Activated CD4-positive, alpha-beta T cell treated with anti-CD3 and anti-CD28 coated beads, Interleukin-2, Interleukin-4, amounts not matched to agents 100 ng/mL and 50 ng/mL, durations not matched to agents 16 hours and 8 hours (primary cell): Measurements from ENCODE around the gene RUNX2.
A peak's percentile ranks its signal among the peaks of the same experiment; 100 is the strongest.

Experiments used
- DNase-seq: peaks from one replicate; pipeline ENCODE4 v3.0.0-alpha.2; 2020; ENCODE audit warnings: low spot score

Gene RUNX2

GRCh38 chr6:45415788-45416518 lies 87.8 kb downstream of the RUNX2 start:
- no peak for DNase-seq

DNA sequence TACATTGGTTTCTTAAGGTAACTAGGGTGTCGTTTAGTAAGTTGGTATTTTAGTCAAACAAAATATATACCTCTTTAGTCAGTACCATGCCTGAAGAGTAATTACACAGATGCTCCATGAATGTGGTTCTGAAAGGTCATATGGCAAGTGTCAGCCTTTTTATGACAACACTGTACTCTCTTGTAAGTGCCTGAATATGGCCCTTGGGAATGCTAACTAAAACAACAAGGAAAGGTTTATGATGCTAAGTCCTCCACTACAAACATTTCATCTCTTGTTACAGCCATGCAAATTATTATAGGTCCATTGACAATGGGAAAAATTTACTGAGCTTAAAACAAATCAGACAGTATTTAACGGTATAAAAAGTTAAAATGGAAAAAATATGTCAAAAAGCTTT lies 88.6 kb downstream of the RUNX2 start:
- DNase-seq: no peak

DNA sequence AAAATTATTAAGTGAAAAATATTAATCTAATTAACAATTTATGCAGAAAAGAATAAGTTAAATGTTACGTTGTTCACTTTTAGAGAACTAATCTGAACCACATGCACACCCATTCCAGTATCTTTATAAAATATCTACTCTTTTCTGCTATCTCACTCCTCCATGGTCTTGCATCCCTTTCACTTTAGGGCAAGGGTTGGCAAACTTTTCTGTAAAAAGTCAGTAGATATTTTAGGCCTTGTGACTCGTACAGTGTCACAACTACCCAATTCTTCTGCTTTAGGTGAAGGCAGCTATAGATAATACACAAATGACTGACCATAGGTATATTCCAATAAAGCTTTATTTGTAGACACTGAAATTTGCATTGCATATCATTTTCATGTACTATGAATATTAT lies 89.3 kb downstream of the RUNX2 start:
- no peak for DNase-seq

DNA sequence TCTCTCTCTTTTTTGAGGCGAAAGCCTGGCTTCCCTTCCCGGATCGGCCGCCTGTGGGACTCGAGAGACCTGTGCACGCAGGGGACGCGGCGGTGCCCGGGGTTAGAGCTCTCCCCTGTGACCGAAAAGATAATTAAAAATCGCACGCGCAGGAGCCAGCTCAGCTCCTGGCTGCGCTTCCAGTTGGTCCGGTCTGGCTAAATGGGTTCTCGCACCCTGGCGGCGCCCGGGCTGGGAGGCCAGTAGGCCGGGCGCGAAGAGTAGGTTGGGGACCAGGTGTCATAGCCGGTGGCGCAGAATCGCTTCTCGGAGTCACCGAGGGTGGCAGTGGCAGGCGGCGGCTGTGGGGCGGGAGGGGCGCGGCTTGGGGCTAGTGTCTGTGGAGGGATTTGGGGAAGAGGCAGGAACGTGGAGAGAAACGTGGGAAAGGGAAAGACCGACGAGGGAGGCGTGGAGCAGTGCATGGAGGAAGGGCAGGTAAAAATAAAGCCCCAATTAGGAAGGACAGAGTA lies 91.5 kb downstream of the RUNX2 start:
- peak; percentile 68 for DNase-seq

- DNase-seq: peak; percentile 72
Measured at GRCh38 chr6:45420083-45420908, 92.2 kb downstream of the RUNX2 start.

DNA sequence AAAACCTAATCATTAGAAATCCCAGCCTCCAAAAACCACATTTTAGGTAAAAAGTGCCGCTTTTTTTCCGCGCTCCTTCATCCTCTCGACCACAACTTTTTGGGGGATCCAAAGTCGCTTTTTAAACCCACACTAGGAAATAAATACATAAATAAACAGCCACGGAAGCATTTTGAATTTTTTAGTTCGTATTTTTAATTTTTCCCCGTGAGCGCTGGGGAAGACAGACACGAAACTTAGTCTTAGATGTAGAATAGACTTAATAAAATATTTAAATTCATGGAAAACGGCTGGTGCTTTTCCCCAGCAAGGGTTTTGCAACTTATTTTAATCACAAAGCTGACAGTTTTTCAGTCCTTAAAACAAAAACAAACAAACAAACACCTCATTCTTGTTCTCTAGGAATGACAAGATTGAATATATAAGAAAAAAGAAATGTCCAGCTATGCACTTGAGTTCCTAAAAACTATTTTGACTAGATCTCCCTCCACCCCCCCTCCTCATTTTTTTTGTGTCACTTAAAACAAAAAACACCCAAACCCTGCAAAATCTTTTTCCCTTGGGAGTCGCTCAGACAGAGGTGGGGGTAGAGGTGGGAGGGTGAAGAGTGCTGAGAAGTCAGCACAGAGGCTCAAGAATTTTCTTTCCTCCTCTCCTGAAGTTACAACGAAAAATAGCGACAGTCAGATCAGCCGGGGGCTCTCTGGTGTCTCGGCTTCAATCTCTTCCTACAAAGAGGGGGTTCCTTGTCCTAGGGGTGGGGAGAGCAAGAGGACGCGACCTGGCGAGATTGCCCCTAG lies 93.0 kb downstream of the RUNX2 start:
- DNase-seq: no peak

DNA sequence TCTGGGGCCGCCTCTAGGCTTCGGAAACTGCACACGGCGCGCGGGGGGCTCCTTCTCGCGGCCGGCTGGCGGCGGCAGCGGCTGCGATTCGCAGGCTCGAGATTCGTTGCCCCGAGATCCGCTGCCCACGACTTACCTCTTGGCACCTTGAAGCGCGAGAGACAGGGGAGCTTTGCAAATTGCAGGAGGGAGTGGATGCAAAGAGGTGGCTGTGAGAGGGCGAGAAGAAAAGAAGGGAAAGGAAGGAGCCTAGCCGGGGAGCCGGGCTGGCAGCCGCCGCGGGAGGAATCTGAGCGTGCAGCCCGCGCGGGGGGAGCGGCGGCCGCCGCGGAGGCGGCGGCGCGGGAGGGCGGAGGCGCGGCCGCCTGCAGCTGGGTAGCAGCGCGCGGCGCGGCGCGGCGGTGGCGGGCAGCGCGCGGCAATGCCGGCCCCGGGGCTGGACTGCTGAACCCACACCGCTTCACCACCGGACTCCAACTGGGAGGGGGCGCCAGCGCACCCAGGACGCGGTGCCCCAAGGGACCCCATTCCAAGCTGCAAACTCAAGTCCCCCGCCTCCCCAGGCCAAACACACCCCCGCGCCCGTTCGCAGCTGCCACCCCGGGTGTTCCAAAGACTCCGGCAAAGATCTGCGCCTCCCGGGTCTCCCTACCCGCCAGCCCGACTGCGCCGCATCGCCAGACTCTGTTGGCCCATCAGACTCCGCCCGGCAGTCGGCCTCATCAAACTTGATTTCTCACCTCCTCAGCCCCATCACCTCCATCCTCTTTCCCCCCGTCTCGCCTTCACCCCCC lies 93.8 kb downstream of the RUNX2 start:
- DNase-seq: peak; percentile 69

GRCh38 chr6:45422503-45423110 lies 94.5 kb downstream of the RUNX2 start:
- no peak for DNase-seq

DNA sequence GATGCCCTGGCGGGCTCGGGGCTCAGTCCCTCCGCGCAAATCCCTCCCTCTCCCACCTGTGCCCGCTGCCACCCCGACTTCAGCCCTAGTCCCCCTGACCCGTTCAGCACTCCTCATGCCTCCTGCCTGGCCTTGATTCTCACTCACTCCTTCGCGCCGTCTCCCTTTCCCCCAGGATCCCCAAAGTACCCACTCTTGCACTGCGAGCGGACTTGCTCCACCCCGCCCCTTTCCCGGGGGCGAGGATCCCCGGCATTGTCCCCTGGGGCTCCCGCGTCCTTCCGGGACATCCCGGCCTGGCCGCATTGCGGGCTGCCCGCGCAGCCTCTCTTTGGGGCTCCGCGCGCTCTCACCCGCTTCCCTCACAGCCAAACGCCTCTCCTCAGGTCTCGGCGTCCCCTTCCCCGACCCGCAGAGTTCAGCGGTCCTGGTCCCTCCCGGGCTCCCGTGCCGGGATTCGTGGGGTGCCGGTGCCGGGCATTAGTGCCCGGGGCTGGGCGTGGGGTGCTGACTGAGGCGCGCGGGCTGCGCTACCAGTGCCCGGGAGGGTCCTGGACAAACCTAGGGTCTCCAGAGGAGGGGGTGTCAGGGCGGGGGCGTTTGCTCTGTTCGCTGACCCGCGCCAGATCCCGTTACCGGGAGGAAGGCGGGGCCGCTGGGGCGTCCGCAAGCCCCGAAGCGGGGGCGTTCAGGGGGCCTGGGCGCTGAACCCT lies 95.1 kb downstream of the RUNX2 start:
- DNase-seq: peak; percentile 50

GRCh38 chr6:45423824-45424450 lies 95.8 kb downstream of the RUNX2 start:
- DNase-seq: no peak

DNA sequence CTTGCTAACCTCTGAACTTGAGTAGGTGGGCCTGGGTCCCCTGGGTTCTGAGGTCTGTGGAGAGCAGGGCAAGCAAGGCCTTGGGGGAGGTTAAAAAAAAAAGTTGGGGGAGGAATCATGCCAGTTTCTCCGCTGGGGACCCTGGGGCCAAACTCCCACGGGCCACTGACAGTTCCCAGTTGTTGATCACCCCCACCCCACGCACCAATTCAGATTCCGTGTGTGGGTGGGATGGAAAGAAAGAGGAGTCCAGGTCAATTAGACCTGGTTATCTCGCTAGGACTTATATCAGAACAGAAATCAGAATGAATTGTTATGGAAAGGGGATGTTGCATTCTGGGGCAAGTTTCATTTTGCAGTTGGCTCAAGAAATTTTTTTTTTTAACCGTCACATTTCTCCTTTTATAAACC lies 96.3 kb downstream of the RUNX2 start:
- no peak for DNase-seq

DNA sequence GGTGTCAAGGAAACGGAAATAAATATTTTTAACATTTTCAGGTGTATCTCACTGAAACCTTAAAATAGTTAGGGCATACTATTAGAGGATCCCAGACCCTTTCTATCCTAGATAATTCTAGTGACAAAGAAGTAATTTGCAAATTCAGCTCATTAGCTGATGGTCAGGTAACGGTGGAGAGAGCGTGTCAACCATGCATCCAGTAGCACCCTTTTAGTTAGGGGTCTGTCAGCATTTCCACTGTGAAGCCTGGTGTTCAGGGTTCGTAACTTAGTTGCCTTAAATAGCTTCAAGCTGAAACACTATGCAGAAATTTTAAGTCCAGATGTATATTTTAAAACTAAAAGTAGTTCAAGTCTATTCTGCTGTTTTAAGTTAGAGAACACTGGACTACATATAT lies 98.1 kb downstream of the RUNX2 start:
- no peak for DNase-seq

DNA sequence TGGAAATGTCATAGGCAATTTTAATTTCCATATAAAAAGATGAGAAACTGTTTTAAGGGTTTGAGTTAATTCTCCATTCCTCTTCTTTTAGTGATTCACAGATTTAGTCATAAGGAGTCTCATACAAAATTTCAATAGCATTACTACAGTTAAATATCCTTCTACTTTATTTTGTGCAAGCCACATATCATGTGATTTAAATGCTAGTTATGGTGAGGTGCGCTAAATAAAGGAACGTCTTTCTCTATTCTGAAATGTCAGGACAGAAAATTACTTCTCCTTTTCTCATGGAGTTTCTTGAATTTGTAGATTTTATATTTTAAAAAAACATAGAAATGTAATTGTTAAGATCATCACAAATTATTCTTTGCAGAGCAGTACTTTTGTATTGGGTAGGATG lies 99.6 kb downstream of the RUNX2 start:
- DNase-seq: no peak

GRCh38 chr6:45428727-45429126 lies 100.6 kb downstream of the RUNX2 start:
- no peak for DNase-seq

DNA sequence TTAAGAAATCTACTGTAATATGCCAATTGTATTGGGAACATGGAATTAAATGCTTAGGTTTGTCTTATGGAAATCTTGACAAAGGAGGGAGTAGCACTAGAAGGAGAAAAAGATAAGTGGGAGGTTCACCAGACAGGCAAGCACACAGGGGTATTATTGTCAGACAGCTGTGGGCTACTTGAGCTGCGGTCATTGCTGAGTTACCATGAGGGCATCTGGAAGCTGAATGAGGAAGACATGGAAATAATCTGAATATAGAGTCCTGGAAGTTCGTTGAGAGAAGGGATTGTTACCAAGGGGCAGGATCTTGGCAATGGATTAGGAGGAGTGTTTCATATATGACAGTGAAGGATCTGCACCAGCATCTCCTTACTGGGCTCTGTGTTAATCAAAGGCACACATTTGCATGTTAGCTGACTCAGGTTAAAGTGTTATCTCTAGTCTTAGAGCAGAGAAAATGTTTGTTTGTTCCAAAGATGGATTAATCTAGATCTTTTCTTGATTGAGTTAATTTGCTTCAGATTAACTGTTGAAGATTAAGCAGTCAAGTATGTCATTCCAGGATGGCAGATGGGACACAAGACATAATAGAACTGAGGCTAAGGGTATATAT lies 102.6 kb downstream of the RUNX2 start:
- no peak for DNase-seq

DNA sequence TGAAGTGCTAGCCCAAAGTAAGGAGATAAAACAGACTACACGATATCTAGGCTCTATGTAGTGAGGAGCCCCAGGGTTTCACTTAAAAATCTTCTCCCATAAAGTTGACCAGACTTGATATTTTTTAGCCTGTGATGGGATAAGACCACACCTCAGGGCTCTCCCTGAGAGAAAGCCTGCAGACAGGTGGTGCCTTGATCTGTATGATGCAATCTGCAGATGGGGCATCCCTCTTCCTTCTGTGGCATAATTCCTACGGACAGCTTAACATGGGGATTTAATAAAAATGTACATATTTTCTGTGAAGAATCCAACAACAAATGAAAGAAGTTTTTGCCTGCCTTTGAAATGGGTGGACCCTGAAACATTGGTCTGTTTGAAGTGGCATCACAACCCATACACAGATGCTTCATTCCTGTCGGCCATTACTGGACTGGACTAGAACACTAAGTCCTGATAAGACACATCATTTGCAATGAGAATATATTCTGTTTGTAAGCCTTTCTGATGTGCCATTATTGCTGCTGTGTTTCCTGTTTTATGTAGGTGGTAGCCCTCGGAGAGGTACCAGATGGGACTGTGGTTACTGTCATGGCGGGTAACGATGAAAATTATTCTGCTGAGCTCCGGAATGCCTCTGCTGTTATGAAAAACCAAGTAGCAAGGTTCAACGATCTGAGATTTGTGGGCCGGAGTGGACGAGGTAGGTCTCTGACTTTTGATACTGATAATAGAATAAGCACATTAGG lies 103.4 kb downstream of the RUNX2 start:
- DNase-seq: no peak

DNA sequence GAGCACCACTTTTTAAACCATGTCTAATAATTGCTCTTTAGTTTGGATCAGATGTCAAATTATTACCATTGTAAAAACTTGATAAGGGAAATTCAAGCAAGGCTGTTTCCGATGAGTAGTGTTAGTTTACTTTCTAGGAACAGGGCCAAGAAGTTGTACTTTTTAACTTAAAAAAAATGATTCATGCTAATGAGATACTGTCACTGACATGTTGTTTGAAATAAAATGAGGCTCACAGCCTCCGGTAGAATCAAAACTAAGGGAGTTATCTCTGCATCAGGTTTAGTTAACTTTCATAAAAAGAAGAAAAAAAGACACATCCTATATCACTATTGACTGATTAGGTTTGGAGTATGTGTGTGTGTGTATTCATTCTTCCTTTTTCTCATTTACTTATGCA lies 104.8 kb downstream of the RUNX2 start:
- DNase-seq: no peak

GRCh38 chr6:45433533-45434380 lies 105.6 kb downstream of the RUNX2 start:
- no peak for DNase-seq
